ENCODE results near the gene SENP3. TPM values are rescaled to one million over a fixed set of nuclear protein-coding genes. Genes with fewer than 3 reads are reported as not detected.

The SENP3 gene
- total and polyA plus RNA-seq, 2 of the 4 experiments (the other 2 are of a cell fraction) = 82.4 to 120 TPM

DNA sequence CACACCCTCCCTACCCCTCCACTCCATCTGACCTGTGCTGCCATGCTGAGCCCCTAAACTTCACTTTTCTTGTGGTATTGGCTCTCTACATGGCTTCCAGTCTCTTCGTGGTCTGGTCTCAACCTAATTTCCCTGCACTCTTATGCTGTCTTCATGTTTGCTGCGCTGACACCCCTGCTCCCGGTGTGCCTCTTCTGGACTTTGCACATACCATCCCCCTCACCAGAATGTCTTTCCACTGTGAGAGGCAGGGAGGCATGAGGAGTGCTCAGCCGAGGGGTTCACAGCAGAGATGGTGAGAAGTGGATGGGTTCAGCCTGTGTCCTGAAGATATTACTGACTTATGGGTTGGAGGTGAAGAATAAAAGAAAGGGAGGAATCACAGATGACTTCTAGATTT is 10.3 kb upstream of the SENP3 start:
- intact Hi-C loops (cut with micrococcal nuclease) = no loop called here
- H4K91ac ChIP-seq (ENCODE audit: insufficient read depth, low read depth, low read length) = no peak overlapping the region
- ChIA-PET POLR2A (ENCODE audit: unreplicated experiment) (no interaction called here), CTCF (no interaction called here)
- 75% methylated on average over 1 of the region's 4 CpGs; no CpG with 5 or more reads in 1 of the 2 experiments for WGBS, 2 experiments (ENCODE audit: extremely low coverage in 2 of 2, insufficient read length in 1 of 2)
- peaks cover 5% of the 10 kb centered on the region; the same call in 1 of the 2 replicates for H3K9me1 ChIP-seq (ENCODE audit: insufficient read depth, low read length)
- no peaks in the 10 kb centered on the region for H4K20me1 ChIP-seq (ENCODE audit: insufficient read depth, low read length)
- H3K4me3 ChIP-seq (ENCODE audit: insufficient read depth, low read depth, low read length) = no peak overlapping the region
- no TSS peak for BruUV-seq (replicated peaks)
- H2BK120ac ChIP-seq (ENCODE audit: low read depth, low read length) = no peak overlapping the region
- no peak overlapping the region for H3K9ac ChIP-seq (ENCODE audit: low read depth, low read length)
- no peak overlapping the region for H2AK9ac ChIP-seq (replicated peaks; ENCODE audit: low read depth, low read length, poor library complexity)
- no peak overlapping the region for H2BK5ac ChIP-seq (ENCODE audit: low read depth, low read length, poor library complexity, severe bottlenecking)
- H4K5ac ChIP-seq (ENCODE audit: low read depth, low read length) = no peak overlapping the region
- H3K4me2 ChIP-seq (ENCODE audit: low read depth, low read length) = no peak overlapping the region
- ATAC-seq (ENCODE audit: low read depth) (no peak), DNase-seq (no peak)
- no peak overlapping the region; the same call in 1 of the 2 replicates for H3K23ac ChIP-seq (ENCODE audit: low read depth, low read length)
- peaks cover 4% of the 10 kb centered on the region; the same call in 1 of the 2 replicates for H3K36me3 ChIP-seq (ENCODE audit: control insufficient read depth, insufficient read depth, low read length)
- peaks cover 0 to 13% of the 10 kb centered on the region in 2 experiments; a peak in 2 of 4 replicates for H3K79me1 ChIP-seq (ENCODE audit: low read depth in 1 of 2, low read length in 2 of 2)
- H3K56ac ChIP-seq (ENCODE audit: extremely low read depth, insufficient read depth, low read length) = no peak overlapping the region
- H3K4me1 ChIP-seq (ENCODE audit: control insufficient read depth, insufficient read depth, low read length) = peaks cover 8% of the 10 kb centered on the region
- no peaks in the 10 kb centered on the region for H3K9me3 ChIP-seq (ENCODE audit: control insufficient read depth, insufficient read depth, low read length)
- no peak for TF ChIP-seq RCOR1 (IDR thresholded peaks at IDR 0.05; ENCODE audit: insufficient replicate concordance, low read length)
- TF ChIP-seq MXI1 (IDR thresholded peaks at IDR 0.05; ENCODE audit: borderline replicate concordance, low read depth, low read length) = no peak
- TF ChIP-seq MAFK (IDR thresholded peaks at IDR 0.05; ENCODE audit: low read depth, low read length) = no peak
- no peak for TF ChIP-seq RFX5 (IDR thresholded peaks at IDR 0.05; ENCODE audit: low read depth, low read length)
- TF ChIP-seq, protein P1, sequence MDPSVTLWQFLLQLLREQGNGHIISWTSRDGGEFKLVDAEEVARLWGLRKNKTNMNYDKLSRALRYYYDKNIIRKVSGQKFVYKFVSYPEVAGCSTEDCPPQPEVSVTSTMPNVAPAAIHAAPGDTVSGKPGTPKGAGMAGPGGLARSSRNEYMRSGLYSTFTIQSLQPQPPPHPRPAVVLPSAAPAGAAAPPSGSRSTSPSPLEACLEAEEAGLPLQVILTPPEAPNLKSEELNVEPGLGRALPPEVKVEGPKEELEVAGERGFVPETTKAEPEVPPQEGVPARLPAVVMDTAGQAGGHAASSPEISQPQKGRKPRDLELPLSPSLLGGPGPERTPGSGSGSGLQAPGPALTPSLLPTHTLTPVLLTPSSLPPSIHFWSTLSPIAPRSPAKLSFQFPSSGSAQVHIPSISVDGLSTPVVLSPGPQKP (IDR thresholded peaks at IDR 0.05; ENCODE audit: borderline replicate concordance, low read depth, low read length) = no peak
- TF ChIP-seq, protein P2, sequence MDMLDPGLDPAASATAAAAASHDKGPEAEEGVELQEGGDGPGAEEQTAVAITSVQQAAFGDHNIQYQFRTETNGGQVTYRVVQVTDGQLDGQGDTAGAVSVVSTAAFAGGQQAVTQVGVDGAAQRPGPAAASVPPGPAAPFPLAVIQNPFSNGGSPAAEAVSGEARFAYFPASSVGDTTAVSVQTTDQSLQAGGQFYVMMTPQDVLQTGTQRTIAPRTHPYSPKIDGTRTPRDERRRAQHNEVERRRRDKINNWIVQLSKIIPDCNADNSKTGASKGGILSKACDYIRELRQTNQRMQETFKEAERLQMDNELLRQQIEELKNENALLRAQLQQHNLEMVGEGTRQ (IDR thresholded peaks at IDR 0.05; ENCODE audit: low read depth, low read length) = no peak
- in situ Hi-C loops (cut with MboI; ENCODE audit: low sequenced_read_pairs) = loop anchor here (5.0 to 10.0 kb wide), 2 partner anchors 39 to 197 kb away; partner anchors contain the start of genes KCTD11 and TMEM95
- H3K27ac ChIP-seq (ENCODE audit: insufficient read depth, low read length) = no peak overlapping the region
- dilution Hi-C loops (cut with HindIII; ENCODE audit: low sequenced_read_pairs, unreplicated experiment) = no loop called here
- no peak overlapping the region for H3K18ac ChIP-seq (ENCODE audit: low read depth, low read length)
- H3K27me3 ChIP-seq (ENCODE audit: control insufficient read depth, insufficient read depth, low read length) = no peaks in the 10 kb centered on the region
- no peak overlapping the region for H2AFZ ChIP-seq (replicated peaks; ENCODE audit: low read length, poor library complexity)
- no peak overlapping the region; the same call in 1 of the 2 replicates for H2AK5ac ChIP-seq (ENCODE audit: low read depth, low read length)
- H4K8ac ChIP-seq (ENCODE audit: low read depth in 2 of 2, low read length in 2 of 2) = no peak overlapping the region
- H2BK20ac ChIP-seq (ENCODE audit: low read depth, low read length) = no peak overlapping the region
- H3K4ac ChIP-seq (ENCODE audit: low read depth, low read length) = no peak overlapping the region
- no peak overlapping the region for H2BK15ac ChIP-seq (ENCODE audit: low read depth, low read length)
- H3K14ac ChIP-seq (replicated peaks; ENCODE audit: low read depth, low read length) = no peak overlapping the region

All from IMR-90 (cell line).